ENCODE results near the gene SORL1-AS1.

GRCh38 chr11:121431820-121432526 is 20.8 kb downstream of the SORL1-AS1 start:
- no peak for TF ChIP-seq POLR2AphosphoS5 (IDR thresholded peaks at IDR 0.05)
- TF ChIP-seq CTCF (IDR thresholded peaks at IDR 0.05 in 8 of 11, conservative IDR thresholded peaks at IDR 0.05 in 3 of 11) = no peak
- TF ChIP-seq POLR2A (IDR thresholded peaks at IDR 0.05) = no peak
